ENCODE data around the gene XRCC2.

- TF ChIP-seq POLR2A (IDR thresholded peaks at IDR 0.05): no peak
- TF ChIP-seq CTCF (IDR thresholded peaks at IDR 0.05): no peak
Measured at GRCh38 chr7:152674860-152675758, 832 bp downstream of the XRCC2 start.
